ENCODE measurements around the gene SLC35G3.
A peak's percentile ranks its signal among the peaks of the same experiment; 100 is the strongest.
"Not testable (repeated sequence)": the region's sequence is repeated elsewhere in the genome, so short reads cannot be mapped to it uniquely, and the experiment has no call there.

The SLC35G3 gene

GRCh38 chr17:35212668-35213067 is 18.5 kb upstream of the SLC35G3 start:
- DNase-seq: no peak

- DNase-seq: no peak
Measured at GRCh38 chr17:35210741-35211140, 16.5 kb upstream of the SLC35G3 start.

GRCh38 chr17:35202582-35202981 is 8.4 kb upstream of the SLC35G3 start:
- not testable (repeated sequence) for DNase-seq

- DNase-seq: not testable (repeated sequence)
Measured at GRCh38 chr17:35195062-35195461, 869 bp upstream of the SLC35G3 start.

GRCh38 chr17:35192708-35193107 is 1.5 kb downstream of the SLC35G3 start:
- DNase-seq: no peak

GRCh38 chr17:35191001-35191695 is 3.0 kb downstream of the SLC35G3 start:
- DNase-seq: no peak

GRCh38 chr17:35189291-35189690 is 4.9 kb downstream of the SLC35G3 start:
- no peak for DNase-seq

- DNase-seq: no peak
Measured at GRCh38 chr17:35188111-35188510, 6.1 kb downstream of the SLC35G3 start.

- no peak for DNase-seq
Measured at GRCh38 chr17:35187481-35187880, 6.7 kb downstream of the SLC35G3 start.

GRCh38 chr17:35185849-35186248 is 8.3 kb downstream of the SLC35G3 start:
- DNase-seq: no peak

- no peak for DNase-seq
Measured at GRCh38 chr17:35184274-35184673, 9.9 kb downstream of the SLC35G3 start.

- no peak for DNase-seq
Measured at GRCh38 chr17:35183332-35183731, 10.9 kb downstream of the SLC35G3 start.

- DNase-seq: not testable (repeated sequence)
Measured at GRCh38 chr17:35179379-35179778, 14.8 kb downstream of the SLC35G3 start.

- DNase-seq: no peak
Measured at GRCh38 chr17:35176897-35177296, 17.3 kb downstream of the SLC35G3 start.

GRCh38 chr17:35175638-35176415 is 18.4 kb downstream of the SLC35G3 start:
- DNase-seq: no peak

- no peak for DNase-seq
Measured at GRCh38 chr17:35174835-35175334, 19.3 kb downstream of the SLC35G3 start.

- DNase-seq: not testable (repeated sequence)
Measured at GRCh38 chr17:35172321-35172720, 21.9 kb downstream of the SLC35G3 start.

- no peak for DNase-seq
Measured at GRCh38 chr17:35171834-35172233, 22.4 kb downstream of the SLC35G3 start.

GRCh38 chr17:35170968-35171771 is 23.0 kb downstream of the SLC35G3 start:
- no peak for DNase-seq

- DNase-seq: no peak
Measured at GRCh38 chr17:35169835-35170363, 24.3 kb downstream of the SLC35G3 start.

GRCh38 chr17:35167666-35168065 is 26.5 kb downstream of the SLC35G3 start:
- DNase-seq: no peak

- peak in 9 of 56 donors; percentile 1 to 71 (median 11) for DNase-seq
Measured at GRCh38 chr17:35167046-35167445, 27.1 kb downstream of the SLC35G3 start.
